GM18873 (cell line): ENCODE results near the gene SLC44A5.
"Not testable (repeated sequence)": the region's sequence is repeated elsewhere in the genome, so short reads cannot be mapped to it uniquely, and the experiment has no call there.

Source experiments
- ATAC-seq: cut with Tn5 transposase; IDR thresholded peaks from one replicate; pipeline ENCODE4 v1.9.1; 2021; ENCODE audit warnings: mild to moderate bottlenecking, moderate library complexity, moderate number of reproducible peaks; ENCODE audit not compliant: unreplicated experiment, low FRiP score

Gene SLC44A5

GRCh38 chr1:75471252-75471651, 139.7 kb downstream of the SLC44A5 start:
- ATAC-seq, result no peak

- ATAC-seq, result no peak
Measured at GRCh38 chr1:75470448-75470847, 140.5 kb downstream of the SLC44A5 start.

- ATAC-seq, result no peak
Measured at GRCh38 chr1:75469586-75470173, 141.2 kb downstream of the SLC44A5 start.

GRCh38 chr1:75461808-75462325, 149.0 kb downstream of the SLC44A5 start:
- ATAC-seq, result no peak

- no peak for ATAC-seq
Measured at GRCh38 chr1:75449998-75450397, 160.9 kb downstream of the SLC44A5 start.

GRCh38 chr1:75444220-75444619, 166.7 kb downstream of the SLC44A5 start:
- no peak for ATAC-seq

GRCh38 chr1:75440274-75440673, 170.6 kb downstream of the SLC44A5 start:
- ATAC-seq, result no peak

GRCh38 chr1:75438355-75438754, 172.6 kb downstream of the SLC44A5 start:
- ATAC-seq, result no peak

- no peak for ATAC-seq
Measured at GRCh38 chr1:75431843-75432242, 179.1 kb downstream of the SLC44A5 start.

- ATAC-seq, result no peak
Measured at GRCh38 chr1:75430526-75430925, 180.4 kb downstream of the SLC44A5 start.

GRCh38 chr1:75426688-75427087, 184.2 kb downstream of the SLC44A5 start:
- ATAC-seq, result no peak

- ATAC-seq, result no peak
Measured at GRCh38 chr1:75425001-75425650, 185.8 kb downstream of the SLC44A5 start.

GRCh38 chr1:75423616-75424015, 187.3 kb downstream of the SLC44A5 start:
- ATAC-seq, result no peak

- ATAC-seq, result no peak
Measured at GRCh38 chr1:75423136-75423535, 187.8 kb downstream of the SLC44A5 start.

GRCh38 chr1:75421371-75421770, 189.5 kb downstream of the SLC44A5 start:
- no peak for ATAC-seq

GRCh38 chr1:75415187-75415586, 195.7 kb downstream of the SLC44A5 start:
- no peak for ATAC-seq

- no peak for ATAC-seq
Measured at GRCh38 chr1:75412616-75413015, 198.3 kb downstream of the SLC44A5 start.

- not testable (repeated sequence) for ATAC-seq
Measured at GRCh38 chr1:75404681-75405080, 206.2 kb downstream of the SLC44A5 start.

- ATAC-seq, result not testable (repeated sequence)
Measured at GRCh38 chr1:75403147-75403646, 207.7 kb downstream of the SLC44A5 start.

- ATAC-seq, result no peak
Measured at GRCh38 chr1:75400716-75401115, 210.2 kb downstream of the SLC44A5 start.

GRCh38 chr1:75396745-75397144, 214.2 kb downstream of the SLC44A5 start:
- ATAC-seq, result no peak

- ATAC-seq, result no peak
Measured at GRCh38 chr1:75396260-75396659, 214.7 kb downstream of the SLC44A5 start.
